HepG2 (cell line): ENCODE data around the gene PYGB. TPM values are rescaled to one million over a fixed set of nuclear protein-coding genes. Genes with fewer than 3 reads are reported as not detected.
A peak's percentile ranks its signal among the peaks of the same experiment; 100 is the strongest.

Experiments used
- ARHGAP35 ChIP-seq: sonication (generic); formaldehyde crosslinking; IDR thresholded peaks from 2 replicates; pipeline ENCODE4 v1.9.0; 2022; ENCODE audit warnings: mild to moderate bottlenecking, inconsistent platforms, moderate library complexity, missing genetic modification reagents, borderline replicate concordance
- CC2D1A ChIP-seq: sonication (generic); formaldehyde crosslinking; IDR thresholded peaks from 2 replicates; pipeline ENCODE4 v1.8.1; 2023; ENCODE audit warnings: mild to moderate bottlenecking, missing genetic modification reagents
- GRHL1 ChIP-seq: sonication (generic); formaldehyde crosslinking; conservative IDR thresholded peaks from 2 replicates; pipeline ENCODE4 v1.8.0; 2022; ENCODE audit warnings: missing genetic modification reagents
- HINFP ChIP-seq: sonication (generic); formaldehyde crosslinking; IDR thresholded peaks from 2 replicates; pipeline ENCODE4 v1.4.0; 2020; ENCODE audit warnings: low read depth, mild to moderate bottlenecking, missing genetic modification reagents
- HNF4G ChIP-seq, 2 experiments: sonication (generic) in 1 of 2; formaldehyde crosslinking in 1 of 2; IDR thresholded peaks; 2 replicates each; pipeline versions ENCODE4 v1.4.0 to v1.6.1; 2011 to 2020; ENCODE audit warnings: borderline replicate concordance in 2 of 2, low read depth in 2 of 2, mild to moderate bottlenecking in 2 of 2, low read length in 1 of 2, missing genetic modification reagents in 1 of 2, moderate library complexity in 1 of 2
- ISL2 ChIP-seq: sonication (generic); formaldehyde crosslinking; IDR thresholded peaks from 2 replicates; pipeline ENCODE4 v1.5.0; 2020; ENCODE audit warnings: missing genetic modification reagents
- MBD4 ChIP-seq: IDR thresholded peaks from 2 replicates; pipeline ENCODE4 v1.6.1; 2012; ENCODE audit warnings: low read length, inconsistent platforms, borderline replicate concordance
- MZF1 ChIP-seq: sonication (generic); formaldehyde crosslinking; IDR thresholded peaks from 2 replicates; pipeline ENCODE4 v1.8.1; 2023; ENCODE audit warnings: mild to moderate bottlenecking, missing genetic modification reagents, borderline replicate concordance
- RBFOX2 ChIP-seq: fragments of 200-400 bp; formaldehyde crosslinking; IDR thresholded peaks from 2 replicates; pipeline ENCODE4 v1.6.1; 2017; ENCODE audit warnings: low read depth, mild to moderate bottlenecking, low read length
- SRF ChIP-seq: IDR thresholded peaks from 2 replicates; pipeline ENCODE4 v1.6.1; 2011; ENCODE audit warnings: mild to moderate bottlenecking, low read depth, low read length, moderate library complexity
- STAG1 ChIP-seq: sonication (generic); formaldehyde crosslinking; IDR thresholded peaks from 2 replicates; pipeline ENCODE4 v1.4.0; 2020; ENCODE audit warnings: missing genetic modification reagents
- ZNF275 ChIP-seq: sonication (generic); formaldehyde crosslinking; IDR thresholded peaks from 2 replicates; pipeline ENCODE4 v1.8.0; 2022; ENCODE audit warnings: missing genetic modification reagents, mild to moderate bottlenecking, inconsistent platforms, borderline replicate concordance
- ZNF639 ChIP-seq: conservative IDR thresholded peaks from 2 replicates; pipeline ENCODE4 v1.6.1; 2018; ENCODE audit warnings: missing genetic modification reagents
- ZNF678 ChIP-seq: sonication (generic); formaldehyde crosslinking; IDR thresholded peaks from 2 replicates; pipeline ENCODE4 v1.4.0; 2020; ENCODE audit warnings: mild to moderate bottlenecking, missing genetic modification reagents
- polyA plus RNA-seq, 8 experiments: library from polyadenylated mRNA; depleted of rRNA in 3 of 8; stranded (reverse) in 7 of 8; unstranded in 1 of 8; fragments of >200 nt; fragmentation: Illumina TruSeq in 4 of 8; extraction: Trizol in 4 of 8; gene quantifications; 2 replicates each; pipeline versions ENCODE4 v1.2.1 to v1.2.3, GENCODE V29; 2011 to 2016; ENCODE audit warnings: low read depth in 4 of 8, missing spikeins in 1 of 8, mixed read lengths in 1 of 8; ENCODE audit not compliant: insufficient read depth in 1 of 8
- total RNA-seq, 5 experiments: library from RNA; depleted of rRNA; stranded (reverse); fragments of >200 nt; fragmentation: Illumina TruSeq; extraction: Trizol; gene quantifications; 2 replicates each; pipeline ENCODE4 v1.2.3, GENCODE V29; 2016; ENCODE audit warnings: low read depth in 1 of 5
- TF ChIP-seq, protein P1 (sequence below): sonication (generic); formaldehyde crosslinking; IDR thresholded peaks from 2 replicates; pipeline ENCODE4 v1.9.0; 2021; ENCODE audit warnings: missing genetic modification reagents, borderline replicate concordance
- TF ChIP-seq, protein P2 (sequence below): sonication (generic); formaldehyde crosslinking; IDR thresholded peaks from 2 replicates; pipeline ENCODE4 v1.8.1; 2022; ENCODE audit warnings: mild to moderate bottlenecking, missing genetic modification reagents
- TF ChIP-seq, protein P3 (sequence below): sonication (generic); IDR thresholded peaks from 2 replicates; pipeline ENCODE4 v1.6.1; 2016; ENCODE audit warnings: low read depth, borderline replicate concordance

PYGB gene
- total and polyA plus RNA-seq, 2 of the 13 experiments (the other 11 are each of a cell fraction or from before 2014, with no cell fraction given) = 24.2 to 86.3 TPM

- TF ChIP-seq, protein P1, sequence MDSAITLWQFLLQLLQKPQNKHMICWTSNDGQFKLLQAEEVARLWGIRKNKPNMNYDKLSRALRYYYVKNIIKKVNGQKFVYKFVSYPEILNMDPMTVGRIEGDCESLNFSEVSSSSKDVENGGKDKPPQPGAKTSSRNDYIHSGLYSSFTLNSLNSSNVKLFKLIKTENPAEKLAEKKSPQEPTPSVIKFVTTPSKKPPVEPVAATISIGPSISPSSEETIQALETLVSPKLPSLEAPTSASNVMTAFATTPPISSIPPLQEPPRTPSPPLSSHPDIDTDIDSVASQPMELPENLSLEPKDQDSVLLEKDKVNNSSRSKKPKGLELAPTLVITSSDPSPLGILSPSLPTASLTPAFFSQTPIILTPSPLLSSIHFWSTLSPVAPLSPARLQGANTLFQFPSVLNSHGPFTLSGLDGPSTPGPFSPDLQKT = no peak
- TF ChIP-seq GRHL1 (CRISPR knock-in tag) (no peak), ZNF639 (CRISPR knock-in tag) (no peak), HINFP (CRISPR knock-in tag) (peak; percentile 88; the same call in 1 of the 2 replicates), ZNF678 (CRISPR knock-in tag) (no peak), ARHGAP35 (CRISPR knock-in tag) (no peak), ZNF275 (CRISPR knock-in tag) (no peak), ISL2 (peak; percentile 15; the same call in 1 of the 2 replicates), SRF (no peak), MZF1 (CRISPR knock-in tag) (no peak), STAG1 (peak; percentile 86), MBD4 (no peak), CC2D1A (CRISPR knock-in tag) (no peak), RBFOX2 (no peak), HNF4G (IDR thresholded peaks at IDR 0.05; ENCODE audit: borderline replicate concordance, low read depth, low read length) (peak; percentile 79; the same call in 1 of the 2 replicates), HNF4G (CRISPR knock-in tag; IDR thresholded peaks at IDR 0.05; ENCODE audit: borderline replicate concordance, low read depth) (peak; percentile 85; the same call in 1 of the 2 replicates)
- TF ChIP-seq, protein P2, sequence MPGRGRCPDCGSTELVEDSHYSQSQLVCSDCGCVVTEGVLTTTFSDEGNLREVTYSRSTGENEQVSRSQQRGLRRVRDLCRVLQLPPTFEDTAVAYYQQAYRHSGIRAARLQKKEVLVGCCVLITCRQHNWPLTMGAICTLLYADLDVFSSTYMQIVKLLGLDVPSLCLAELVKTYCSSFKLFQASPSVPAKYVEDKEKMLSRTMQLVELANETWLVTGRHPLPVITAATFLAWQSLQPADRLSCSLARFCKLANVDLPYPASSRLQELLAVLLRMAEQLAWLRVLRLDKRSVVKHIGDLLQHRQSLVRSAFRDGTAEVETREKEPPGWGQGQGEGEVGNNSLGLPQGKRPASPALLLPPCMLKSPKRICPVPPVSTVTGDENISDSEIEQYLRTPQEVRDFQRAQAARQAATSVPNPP (CRISPR knock-in tag) = no peak
- TF ChIP-seq, protein P3, sequence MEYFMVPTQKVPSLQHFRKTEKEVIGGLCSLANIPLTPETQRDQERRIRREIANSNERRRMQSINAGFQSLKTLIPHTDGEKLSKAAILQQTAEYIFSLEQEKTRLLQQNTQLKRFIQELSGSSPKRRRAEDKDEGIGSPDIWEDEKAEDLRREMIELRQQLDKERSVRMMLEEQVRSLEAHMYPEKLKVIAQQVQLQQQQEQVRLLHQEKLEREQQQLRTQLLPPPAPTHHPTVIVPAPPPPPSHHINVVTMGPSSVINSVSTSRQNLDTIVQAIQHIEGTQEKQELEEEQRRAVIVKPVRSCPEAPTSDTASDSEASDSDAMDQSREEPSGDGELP = peak; percentile 99
These were observed 62.5 kb downstream of the PYGB start (continued) for GRCh38 chr20:25310268-25310920.
